Ascending aorta (tissue), 2 donors: Measurements from ENCODE around the gene APBB2. TPM values are rescaled to one million over a fixed set of nuclear protein-coding genes. Genes with fewer than 3 reads are reported as not detected.
A peak's percentile ranks its signal among the peaks of the same experiment; 100 is the strongest.

ENCODE experiments used
- DNase-seq, 2 donors: peaks; one replicate each; pipeline ENCODE4 v3.0.0-alpha.2; 2019; ENCODE audit warnings: low spot score in 2 of 2
- H3K27ac ChIP-seq, 2 donors: fragments of 200-600 bp; sonication (generic); one replicate each; pipeline ENCODE4 v1.5.1; 2016 to 2017; ENCODE audit warnings: mild to moderate bottlenecking in 1 of 2
- H3K27me3 ChIP-seq: fragments of 200-600 bp; sonication (generic); one replicate; pipeline ENCODE4 v1.5.1; 2017
- H3K36me3 ChIP-seq, 2 donors: fragments of 200-600 bp; sonication (generic); one replicate each; pipeline ENCODE4 v1.5.1; 2016
- H3K4me1 ChIP-seq, 2 donors: fragments of 200-600 bp; sonication (generic); one replicate each; pipeline ENCODE4 v1.5.1; 2016 to 2017; ENCODE audit warnings: mild to moderate bottlenecking in 1 of 2
- H3K4me3 ChIP-seq, 2 donors: fragments of 200-600 bp; sonication (generic); one replicate each; pipeline ENCODE4 v1.5.1; 2016 to 2017; ENCODE audit warnings: mild to moderate bottlenecking in 1 of 2
- H3K9me3 ChIP-seq, 2 donors: fragments of 200-600 bp; sonication (generic); one replicate each; pipeline ENCODE4 v1.5.1; 2016
- intact Hi-C: fragments of 100-400 bp; cut with DNase I; formaldehyde crosslinking; loops from one replicate; pipeline ENCODE4 v1.15.1; 2023
- total RNA-seq: library from RNA; depleted of rRNA; stranded (reverse); fragments of >200 nt; gene quantifications from one replicate; pipeline ENCODE4 v1.1.0, GENCODE V29; 2016
- TF ChIP-seq, protein P1 (sequence below), 3 experiments: fragments of 200-600 bp in 2 of 3; fragments of 450-650 bp in 1 of 3; sonication (generic) in 2 of 3; IDR thresholded peaks; one replicate each; pipeline ENCODE4 v1.5.1; 2016 to 2019; ENCODE audit warnings: antibody characterized with exemption in 3 of 3, mild to moderate bottlenecking in 1 of 3, moderate library complexity in 1 of 3

The APBB2 gene
- total RNA-seq, 1 donor from 2014 or later: 51.4 TPM

DNA sequence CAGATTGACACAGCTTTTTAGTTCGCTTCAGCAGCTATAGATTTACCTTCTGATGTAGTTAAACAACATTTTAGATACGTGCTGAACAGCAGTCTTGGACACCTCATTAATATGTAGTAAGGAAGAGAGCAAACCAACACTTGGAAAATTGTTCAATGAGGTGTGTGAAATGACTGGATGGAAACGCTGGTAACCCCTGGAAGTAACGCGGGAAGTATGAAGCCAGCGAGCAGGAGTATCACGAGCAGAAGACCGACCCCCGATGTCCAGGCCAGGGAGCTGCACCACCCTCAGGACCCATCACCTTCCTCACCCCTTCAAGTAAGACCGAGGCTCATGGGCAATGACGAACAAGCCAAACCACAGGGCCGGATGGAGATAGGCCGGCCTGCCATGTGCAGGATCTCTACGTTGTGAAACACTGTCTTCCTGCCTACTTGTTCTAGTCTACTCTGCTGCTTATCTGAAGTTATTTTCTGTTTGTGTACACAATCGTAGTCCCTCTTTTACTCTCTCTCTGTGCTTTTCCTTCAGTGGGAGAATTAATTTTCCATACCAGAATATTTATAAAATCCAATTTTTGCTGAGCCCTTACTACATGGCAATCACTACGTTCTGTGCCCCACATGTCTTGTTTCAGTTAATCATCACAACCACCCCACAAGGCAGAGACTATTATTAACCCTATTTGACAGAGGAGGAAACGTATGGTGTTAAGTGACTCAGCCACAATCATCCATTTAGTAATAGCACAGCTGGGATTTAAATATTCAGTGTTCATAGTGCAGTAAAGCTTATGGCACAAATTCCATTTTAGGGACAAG is 221.7 kb downstream of the APBB2 start:
- no peaks in the 10 kb centered on the region for H3K27me3 ChIP-seq
- DNase-seq: no peak
- TF ChIP-seq, protein P1, sequence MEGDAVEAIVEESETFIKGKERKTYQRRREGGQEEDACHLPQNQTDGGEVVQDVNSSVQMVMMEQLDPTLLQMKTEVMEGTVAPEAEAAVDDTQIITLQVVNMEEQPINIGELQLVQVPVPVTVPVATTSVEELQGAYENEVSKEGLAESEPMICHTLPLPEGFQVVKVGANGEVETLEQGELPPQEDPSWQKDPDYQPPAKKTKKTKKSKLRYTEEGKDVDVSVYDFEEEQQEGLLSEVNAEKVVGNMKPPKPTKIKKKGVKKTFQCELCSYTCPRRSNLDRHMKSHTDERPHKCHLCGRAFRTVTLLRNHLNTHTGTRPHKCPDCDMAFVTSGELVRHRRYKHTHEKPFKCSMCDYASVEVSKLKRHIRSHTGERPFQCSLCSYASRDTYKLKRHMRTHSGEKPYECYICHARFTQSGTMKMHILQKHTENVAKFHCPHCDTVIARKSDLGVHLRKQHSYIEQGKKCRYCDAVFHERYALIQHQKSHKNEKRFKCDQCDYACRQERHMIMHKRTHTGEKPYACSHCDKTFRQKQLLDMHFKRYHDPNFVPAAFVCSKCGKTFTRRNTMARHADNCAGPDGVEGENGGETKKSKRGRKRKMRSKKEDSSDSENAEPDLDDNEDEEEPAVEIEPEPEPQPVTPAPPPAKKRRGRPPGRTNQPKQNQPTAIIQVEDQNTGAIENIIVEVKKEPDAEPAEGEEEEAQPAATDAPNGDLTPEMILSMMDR (IDR thresholded peaks at IDR 0.05): no peak
- peaks cover 0 to 8% of the 10 kb centered on the region in 2 donors for H3K4me1 ChIP-seq
- no peaks in the 10 kb centered on the region for H3K36me3 ChIP-seq
- no peak overlapping the region for H3K4me3 ChIP-seq
- H3K27ac ChIP-seq: peak overlapping the region; percentile 0 to 5
- intact Hi-C loops: no loop called here
- no peaks in the 10 kb centered on the region for H3K9me3 ChIP-seq

DNA sequence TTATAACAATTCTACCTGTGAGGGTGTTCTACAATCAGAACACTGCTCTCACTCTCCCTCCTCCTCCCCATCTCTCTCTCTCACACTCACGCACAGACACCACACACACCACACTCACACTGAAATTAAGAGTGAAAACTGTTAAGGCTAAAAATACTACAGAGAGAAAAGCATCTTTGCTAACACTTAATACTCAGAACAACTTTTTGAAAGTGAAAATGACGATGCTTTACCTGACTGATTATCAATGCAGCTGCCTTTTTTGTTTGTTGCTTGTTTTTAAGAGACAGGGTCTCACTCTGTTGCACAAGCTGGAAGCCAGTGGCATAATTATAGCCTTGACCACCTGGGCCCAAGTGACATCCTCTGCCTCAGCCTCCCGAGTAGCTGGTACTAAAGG is 222.4 kb downstream of the APBB2 start:
- H3K36me3 ChIP-seq: no peaks in the 10 kb centered on the region
- peak overlapping the region in 1 of 2 donors; percentile 5 for H3K27ac ChIP-seq
- H3K27me3 ChIP-seq: no peaks in the 10 kb centered on the region
- peaks cover 0 to 8% of the 10 kb centered on the region in 2 donors for H3K4me1 ChIP-seq
- TF ChIP-seq, protein P1 (IDR thresholded peaks at IDR 0.05): no peak
- intact Hi-C loops: no loop called here
- H3K9me3 ChIP-seq: no peaks in the 10 kb centered on the region
- H3K4me3 ChIP-seq: no peak overlapping the region
- no peak for DNase-seq

DNA sequence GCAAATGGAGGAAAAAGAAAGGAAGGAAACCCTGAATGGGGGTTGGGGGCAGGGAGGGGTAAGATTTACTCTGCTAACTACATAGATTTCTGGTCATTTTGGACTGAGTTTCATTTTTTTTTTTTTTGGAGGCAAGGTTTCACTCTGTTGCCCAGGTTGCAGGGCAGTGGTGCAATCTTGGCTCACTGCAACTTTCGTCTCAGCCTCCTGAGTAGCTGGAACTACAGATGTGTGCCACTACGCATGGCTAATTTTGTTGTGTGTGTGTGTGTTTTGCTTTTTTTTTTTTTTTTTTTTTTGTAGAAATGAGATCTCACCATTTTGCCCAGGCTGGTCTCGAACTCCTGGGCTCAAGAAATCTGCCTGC is 223.5 kb downstream of the APBB2 start:
- no peaks in the 10 kb centered on the region for H3K27me3 ChIP-seq
- no peak for DNase-seq
- no peaks in the 10 kb centered on the region for H3K9me3 ChIP-seq
- H3K4me3 ChIP-seq: no peak overlapping the region
- H3K27ac ChIP-seq: no peak overlapping the region
- no peaks in the 10 kb centered on the region for H3K36me3 ChIP-seq
- peaks cover 0 to 8% of the 10 kb centered on the region in 2 donors for H3K4me1 ChIP-seq
- intact Hi-C loops: no loop called here
- TF ChIP-seq, protein P1 (IDR thresholded peaks at IDR 0.05): no peak

DNA sequence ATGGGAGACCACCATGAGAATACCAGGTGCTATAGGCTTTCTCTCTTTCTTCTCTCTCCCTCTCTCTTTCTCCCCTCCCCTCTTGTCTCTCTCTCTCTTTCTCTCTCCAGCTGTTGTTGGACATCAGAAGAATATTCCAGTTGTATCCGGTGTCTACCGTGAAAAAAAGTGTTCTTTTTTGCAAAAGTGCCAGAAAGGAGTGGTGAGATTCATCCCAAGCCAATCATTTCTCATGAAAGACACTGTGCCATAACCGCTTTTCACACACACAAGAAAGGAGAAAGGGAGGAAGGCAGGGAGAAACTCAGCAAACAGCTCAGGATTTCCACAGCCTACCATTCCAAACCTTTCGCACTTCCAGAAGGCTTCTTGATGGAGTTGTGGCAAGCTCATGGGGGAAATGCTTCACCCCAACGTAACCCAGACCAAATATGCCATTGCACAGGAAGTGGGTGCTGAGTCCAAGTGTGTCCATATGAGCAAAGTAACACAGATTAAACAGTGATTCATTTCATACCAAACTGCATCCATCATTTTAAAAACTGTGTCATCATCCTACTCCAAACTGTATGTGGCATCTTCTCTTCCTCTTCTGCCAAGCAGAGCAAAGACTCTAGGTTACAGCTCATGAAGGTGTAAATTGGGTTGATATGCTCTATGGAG is 224.0 kb downstream of the APBB2 start:
- H3K4me1 ChIP-seq: peaks cover 0 to 8% of the 10 kb centered on the region in 2 donors
- DNase-seq: peak in 1 of 2 donors; percentile 71
- H3K36me3 ChIP-seq: no peaks in the 10 kb centered on the region
- no peaks in the 10 kb centered on the region for H3K27me3 ChIP-seq
- H3K4me3 ChIP-seq: no peak overlapping the region
- intact Hi-C loops: no loop called here
- peak overlapping the region; percentile 34 for H3K27ac ChIP-seq
- no peaks in the 10 kb centered on the region for H3K9me3 ChIP-seq
- TF ChIP-seq, protein P1 (IDR thresholded peaks at IDR 0.05): no peak

DNA sequence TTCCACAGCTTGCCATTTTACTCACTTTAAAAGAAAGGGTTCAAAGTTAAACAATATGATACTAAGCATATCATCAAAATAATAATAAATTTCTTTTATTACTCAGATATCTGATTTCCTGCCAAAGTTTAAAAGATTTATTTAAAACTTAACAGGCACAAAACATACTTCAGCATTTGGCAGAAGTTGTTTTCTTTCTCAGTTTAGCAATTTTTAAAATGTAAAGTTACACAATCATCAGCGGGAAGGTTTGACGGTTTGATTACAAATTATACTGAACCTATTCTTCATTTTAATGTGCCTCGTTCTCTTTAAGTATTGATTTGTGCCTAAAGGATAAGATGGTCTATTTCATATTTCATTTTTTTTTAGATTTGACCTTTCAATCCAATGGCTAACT is 227.2 kb downstream of the APBB2 start:
- TF ChIP-seq, protein P1 (IDR thresholded peaks at IDR 0.05): no peak
- Histone ChIP-seq H3K27ac (no peak overlapping the region), H3K27me3 (no peaks in the 10 kb centered on the region), H3K9me3 (no peaks in the 10 kb centered on the region), H3K4me1 (peaks cover 0 to 2% of the 10 kb centered on the region in 2 donors), H3K4me3 (no peak overlapping the region), H3K36me3 (no peaks in the 10 kb centered on the region)
- intact Hi-C loops: no loop called here
- DNase-seq: no peak
